COLO668 (cell line): ENCODE measurements around the gene E2F3.
"Not testable (repeated sequence)": the region's sequence is repeated elsewhere in the genome, so short reads cannot be mapped to it uniquely, and the experiment has no call there.

Experiments used
- DNase-seq: peaks from one replicate; lab custom pipeline; 2025; ENCODE audit not compliant: unreplicated experiment; lab: John Stamatoyannopoulos, UW

Gene E2F3

DNA sequence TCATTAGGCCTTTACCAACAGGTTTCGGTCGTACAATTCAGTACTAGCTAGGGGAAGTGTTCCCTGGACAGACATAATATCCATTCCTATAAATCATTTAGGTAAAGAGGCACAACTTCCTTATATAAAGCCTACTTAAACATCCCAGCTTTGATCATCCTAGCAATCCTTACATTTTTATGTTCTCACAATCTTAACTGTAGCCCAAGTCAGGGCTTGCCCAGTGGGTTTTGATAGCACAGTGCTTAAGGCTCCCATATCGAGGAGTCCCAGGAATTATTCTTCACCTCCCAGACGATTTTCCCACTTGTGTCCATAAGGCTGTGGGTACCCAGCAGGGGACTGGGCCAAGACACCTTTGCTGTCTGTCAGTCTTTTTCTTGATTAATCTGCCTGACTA is 63.2 kb downstream of the E2F3 start:
- DNase-seq: no peak

- not testable (repeated sequence) for DNase-seq
These were observed 63.9 kb downstream of the E2F3 start for GRCh38 chr6:20465616-20466015.

GRCh38 chr6:20467437-20467836 is 65.8 kb downstream of the E2F3 start:
- no peak for DNase-seq

DNA sequence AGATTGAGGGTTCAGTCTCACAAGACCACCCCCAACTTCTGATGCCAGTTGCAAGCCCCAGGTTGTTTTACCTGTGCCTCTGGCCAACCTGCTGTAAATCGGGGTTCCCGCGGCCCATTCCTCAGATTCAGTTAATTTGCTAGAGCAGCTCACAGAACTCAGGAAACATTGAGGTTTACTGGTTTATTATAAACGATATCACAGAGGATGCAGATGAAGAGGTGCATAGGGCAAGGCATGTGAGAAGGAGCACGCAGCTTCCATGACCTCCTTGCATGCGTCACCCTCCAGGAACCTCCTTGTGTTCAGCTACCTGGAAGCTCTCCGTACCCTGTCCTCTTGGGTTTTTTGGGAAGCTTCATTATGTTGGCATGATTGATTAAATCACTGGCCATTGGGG is 66.5 kb downstream of the E2F3 start:
- no peak for DNase-seq

DNA sequence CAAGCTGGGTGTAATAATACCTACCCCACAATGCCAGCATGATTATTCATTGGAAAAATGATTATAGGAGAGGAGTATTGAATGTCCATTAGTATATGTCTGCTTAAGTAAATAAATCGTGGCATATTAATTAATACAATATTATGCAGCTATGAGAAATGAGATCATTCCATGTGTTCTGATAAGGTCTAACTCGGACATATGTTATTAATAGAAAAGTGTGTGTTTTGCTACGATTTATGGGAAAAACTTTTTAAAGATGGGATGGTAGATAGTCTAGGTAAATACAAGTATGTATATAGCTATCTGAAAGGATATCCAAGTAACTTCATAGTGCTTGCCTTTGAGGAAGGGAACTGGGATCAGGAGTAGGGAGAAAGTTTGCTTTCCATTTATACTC is 71.1 kb downstream of the E2F3 start:
- DNase-seq: no peak

- no peak for DNase-seq
These were observed 71.8 kb downstream of the E2F3 start for GRCh38 chr6:20473518-20473917.

GRCh38 chr6:20474874-20475542 is 73.3 kb downstream of the E2F3 start:
- DNase-seq: no peak

DNA sequence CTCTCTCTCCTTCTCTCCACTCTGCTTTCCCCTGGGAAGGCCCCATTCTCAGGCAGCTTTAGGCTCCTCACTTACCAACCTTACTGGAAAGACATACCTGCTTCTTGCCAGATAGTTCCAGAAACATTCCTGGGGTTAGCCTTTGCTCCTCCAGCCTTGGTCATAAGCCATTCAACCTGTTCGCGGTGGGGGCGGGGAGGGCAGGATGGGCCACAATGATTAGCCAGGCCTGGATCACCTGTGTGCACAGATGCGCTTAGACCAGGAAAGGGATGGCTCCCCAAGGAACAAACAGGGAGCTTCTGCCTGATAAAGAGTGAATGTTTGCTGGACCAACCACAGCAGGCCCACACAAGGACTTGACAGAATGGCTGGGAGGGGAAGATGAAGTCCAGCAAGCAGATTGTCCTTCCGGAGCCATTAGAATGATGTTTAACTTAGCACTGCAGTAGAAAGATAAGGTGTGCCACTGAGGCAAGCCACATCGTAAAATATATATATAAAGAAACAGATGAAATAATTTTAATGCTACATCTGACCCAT is 74.9 kb downstream of the E2F3 start:
- no peak for DNase-seq

DNA sequence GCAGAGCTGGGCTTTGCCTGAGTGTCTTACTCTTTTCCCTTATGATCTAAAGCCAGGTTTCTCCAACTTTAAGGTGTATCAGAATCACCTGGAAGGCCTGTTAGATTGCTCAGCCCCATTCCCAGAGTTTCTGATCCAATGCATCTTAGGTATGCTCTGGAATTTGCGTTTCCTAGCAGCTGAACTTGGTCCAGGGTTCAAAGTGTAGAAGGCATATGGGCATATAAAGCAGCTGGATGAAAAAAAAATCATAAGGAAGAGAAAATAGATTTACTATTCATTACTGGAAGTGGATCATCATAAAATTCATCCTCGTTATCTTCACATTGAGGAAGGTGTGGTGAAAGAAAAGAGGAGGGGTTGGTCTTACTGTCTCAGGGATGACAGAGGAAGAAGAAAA is 75.8 kb downstream of the E2F3 start:
- no peak for DNase-seq

- DNase-seq: no peak
These were observed 77.4 kb downstream of the E2F3 start for GRCh38 chr6:20479060-20479459.

- no peak for DNase-seq
These were observed 77.8 kb downstream of the E2F3 start for GRCh38 chr6:20479526-20479925.

DNA sequence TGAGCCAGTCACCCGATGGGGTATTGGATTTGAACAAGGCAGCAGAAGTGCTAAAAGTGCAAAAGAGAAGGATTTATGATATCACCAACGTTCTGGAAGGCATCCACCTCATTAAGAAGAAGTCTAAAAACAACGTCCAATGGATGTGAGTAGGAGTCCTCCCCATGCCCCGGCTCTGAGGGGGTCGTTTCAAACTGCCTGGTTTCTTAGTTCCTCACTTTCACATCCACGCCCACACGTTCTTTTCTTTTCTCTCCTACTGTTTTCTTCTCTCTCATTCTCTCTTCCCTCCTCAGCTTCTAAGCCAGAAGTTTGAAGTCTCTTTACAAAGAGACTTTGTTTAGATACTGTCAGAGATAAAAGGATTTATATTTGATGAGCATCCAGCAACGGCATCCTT is 79.6 kb downstream of the E2F3 start:
- no peak for DNase-seq

GRCh38 chr6:20483887-20484497 is 82.3 kb downstream of the E2F3 start:
- DNase-seq: no peak

GRCh38 chr6:20486641-20487040 is 85.0 kb downstream of the E2F3 start:
- no peak for DNase-seq

GRCh38 chr6:20487669-20488375 is 86.1 kb downstream of the E2F3 start:
- DNase-seq: no peak

- DNase-seq: no peak
These were observed 88.9 kb downstream of the E2F3 start for GRCh38 chr6:20490591-20490990.

GRCh38 chr6:20492099-20492498 is 90.4 kb downstream of the E2F3 start:
- DNase-seq: no peak

GRCh38 chr6:20497216-20498040 is 95.7 kb downstream of the E2F3 start:
- no peak for DNase-seq

GRCh38 chr6:20498041-20498385 is 96.3 kb downstream of the E2F3 start:
- DNase-seq: no peak

GRCh38 chr6:20509212-20509611 is 107.5 kb downstream of the E2F3 start:
- DNase-seq: no peak

- no peak for DNase-seq
These were observed 110.2 kb downstream of the E2F3 start for GRCh38 chr6:20511852-20512251.
